Embryonic facial prominence (tissue), 1 donor: Measurements from ENCODE around the gene TTC39A.
"Not testable (repeated sequence)": the region's sequence is repeated elsewhere in the genome, so short reads cannot be mapped to it uniquely, and the experiment has no call there.

ENCODE experiments used
- DNase-seq: peaks from one replicate; pipeline ENCODE4 v3.0.0-alpha.2; 2016; ENCODE audit errors: extremely low spot score

TTC39A gene

DNA sequence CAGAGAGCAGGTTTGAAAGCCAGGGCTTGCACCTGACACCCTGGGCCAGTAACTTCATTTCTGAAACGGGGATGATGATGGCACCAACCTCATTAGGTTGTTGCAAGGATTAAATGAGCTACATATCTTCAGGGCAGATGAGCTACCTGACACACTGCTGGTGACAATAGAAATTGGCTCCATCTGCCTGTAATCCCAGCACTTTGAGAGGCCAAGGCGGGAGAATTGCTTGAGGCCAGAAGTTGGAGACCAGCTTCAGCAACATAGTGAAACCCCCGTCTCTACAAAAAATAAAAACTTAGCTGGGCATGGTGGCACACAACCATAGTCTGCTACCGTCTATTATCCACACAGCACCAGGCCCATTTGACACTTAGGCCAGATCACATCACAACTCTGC lies 6.3 kb upstream of the TTC39A start:
- no peak for DNase-seq

DNA sequence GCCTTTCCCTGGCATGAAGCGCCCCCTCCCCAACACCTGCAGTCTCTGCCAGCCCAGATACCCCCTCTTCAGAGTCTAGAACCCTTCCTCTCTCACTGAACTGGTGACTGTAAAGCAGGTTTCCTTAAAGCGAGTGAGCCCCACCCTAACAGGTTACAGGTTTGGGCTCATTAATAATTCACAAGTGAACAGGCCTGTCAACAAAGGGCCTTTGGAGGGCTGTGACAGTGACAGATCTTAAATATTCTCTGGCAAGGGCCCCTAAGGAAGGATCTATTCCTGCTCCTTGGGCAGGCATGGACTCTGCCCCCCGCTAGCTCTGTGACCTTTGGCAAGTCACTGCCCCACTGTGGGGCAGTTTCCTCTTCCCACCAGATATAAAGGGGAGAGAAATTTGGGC lies 5.6 kb upstream of the TTC39A start:
- no peak for DNase-seq

DNA sequence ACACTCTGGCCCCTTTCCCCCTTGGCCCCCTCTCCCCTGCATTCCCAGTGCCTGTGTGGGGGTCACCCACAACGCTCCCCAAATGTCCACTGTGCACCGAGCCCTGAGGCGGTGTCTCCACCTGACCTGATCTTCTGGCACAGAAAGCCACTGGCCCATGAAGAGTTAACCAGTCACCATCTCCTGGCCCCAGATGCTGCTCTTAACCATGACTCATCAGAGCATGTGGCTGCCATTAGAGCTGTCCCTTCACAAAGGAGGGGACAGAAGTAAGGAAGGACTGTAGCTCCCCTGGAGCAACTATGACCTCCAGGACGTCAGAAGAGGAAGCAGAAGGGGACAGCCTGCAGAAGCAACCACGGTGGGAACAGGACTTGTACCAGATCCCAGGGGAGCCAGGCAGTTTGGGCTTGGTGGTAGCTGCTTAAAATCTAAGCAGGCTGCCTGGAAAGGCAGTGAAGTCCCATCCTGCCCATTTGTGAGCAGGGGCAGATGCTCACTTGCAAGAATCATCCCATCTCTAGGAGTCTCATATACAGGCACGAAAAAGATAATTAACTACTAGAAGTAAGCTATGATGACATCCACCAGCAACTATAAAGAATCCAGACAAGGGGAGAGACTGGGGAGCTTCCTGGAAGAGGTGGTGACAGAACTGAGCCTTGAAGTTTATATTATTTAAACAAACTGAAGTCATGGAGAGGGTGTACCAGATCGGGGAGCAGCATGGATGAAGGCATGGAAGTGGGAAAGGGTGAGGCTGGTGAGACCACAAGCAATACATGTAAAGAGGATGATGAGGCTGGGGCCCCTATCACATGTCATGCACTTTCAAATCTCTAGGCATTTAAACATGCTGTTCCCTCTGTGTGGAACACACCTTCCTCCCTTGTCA lies 1.1 kb upstream of the TTC39A start:
- DNase-seq, result no peak

DNA sequence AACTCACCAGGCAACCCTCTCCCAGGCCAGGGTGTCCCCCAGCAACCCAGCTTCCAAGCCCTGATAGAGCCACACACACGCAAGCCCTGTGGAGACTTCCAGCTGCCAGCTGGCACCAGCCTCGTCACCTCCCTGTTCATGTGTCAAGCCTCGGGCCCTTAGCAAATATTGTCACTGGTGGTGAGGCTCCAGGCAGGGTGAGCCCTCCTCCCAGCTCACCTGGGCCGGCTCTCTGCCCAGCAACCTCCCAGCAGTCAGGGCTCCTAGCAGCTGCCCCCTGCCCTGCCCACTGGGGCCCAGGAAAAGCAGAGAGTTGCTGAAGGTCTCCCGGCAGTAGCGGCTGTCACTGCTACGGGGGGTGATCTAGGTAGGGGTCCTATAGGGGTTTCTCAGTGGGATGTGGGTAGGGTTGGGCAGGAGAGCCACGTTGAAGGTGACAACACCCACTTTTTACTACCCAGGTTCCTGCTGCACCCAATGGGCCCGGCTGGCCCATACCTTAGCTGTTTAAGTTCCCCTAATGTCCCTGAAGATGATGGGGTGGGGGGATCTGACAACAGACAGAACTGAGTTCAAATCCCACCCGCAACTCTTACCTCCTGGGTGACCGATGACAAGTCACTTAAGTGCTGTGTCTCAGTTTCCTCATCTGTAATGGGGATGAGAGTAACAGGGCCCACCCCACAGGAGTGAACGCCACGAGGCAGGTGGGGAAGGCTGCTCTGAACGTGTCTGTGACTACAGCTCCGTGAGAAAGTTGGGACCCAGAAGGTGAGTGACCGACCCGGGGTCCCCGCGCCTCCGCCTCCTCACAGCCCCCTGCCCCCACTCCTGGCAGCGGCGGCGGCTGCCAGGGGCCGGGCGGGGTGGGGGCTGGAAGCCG lies 678 bp downstream of the TTC39A start:
- no peak for DNase-seq

DNA sequence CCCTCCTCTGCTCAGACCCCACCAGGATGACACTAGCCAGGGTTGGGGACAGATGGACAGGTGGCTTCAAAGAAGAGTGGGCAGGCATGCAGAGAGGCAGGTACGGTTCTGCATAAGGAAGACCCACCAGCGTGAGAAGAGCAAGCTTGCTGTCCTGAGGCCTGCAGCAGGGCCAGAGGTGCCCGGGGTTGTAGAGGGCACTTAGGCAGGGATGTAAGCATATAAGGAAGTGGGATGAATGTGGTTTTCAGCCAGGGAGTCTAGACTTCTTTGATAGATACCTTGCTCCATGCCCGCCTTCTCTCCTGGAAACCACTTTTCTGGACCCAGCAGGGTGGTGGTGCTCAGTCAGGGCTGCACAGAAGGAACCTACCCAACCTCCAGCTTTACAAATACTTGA lies 1.4 kb downstream of the TTC39A start:
- DNase-seq, result no peak

DNA sequence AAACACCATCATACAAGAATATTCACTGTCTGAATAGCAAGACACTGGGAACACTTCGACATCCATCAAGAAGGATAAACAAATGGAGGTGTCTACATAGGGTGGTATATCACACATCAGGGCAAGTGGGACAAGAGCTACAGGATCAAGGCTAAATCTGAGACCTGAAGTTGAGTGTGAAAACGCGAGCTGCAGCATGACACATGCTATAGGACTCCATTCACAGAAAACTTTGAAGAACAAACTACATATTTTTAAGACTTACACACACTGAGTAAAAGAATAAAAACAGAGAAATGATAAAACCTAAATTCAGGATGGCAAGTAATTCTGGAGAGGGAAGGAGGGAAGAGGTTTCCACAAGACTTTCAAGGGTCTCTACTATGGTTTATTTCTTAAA lies 2.1 kb downstream of the TTC39A start:
- DNase-seq, result no peak

DNA sequence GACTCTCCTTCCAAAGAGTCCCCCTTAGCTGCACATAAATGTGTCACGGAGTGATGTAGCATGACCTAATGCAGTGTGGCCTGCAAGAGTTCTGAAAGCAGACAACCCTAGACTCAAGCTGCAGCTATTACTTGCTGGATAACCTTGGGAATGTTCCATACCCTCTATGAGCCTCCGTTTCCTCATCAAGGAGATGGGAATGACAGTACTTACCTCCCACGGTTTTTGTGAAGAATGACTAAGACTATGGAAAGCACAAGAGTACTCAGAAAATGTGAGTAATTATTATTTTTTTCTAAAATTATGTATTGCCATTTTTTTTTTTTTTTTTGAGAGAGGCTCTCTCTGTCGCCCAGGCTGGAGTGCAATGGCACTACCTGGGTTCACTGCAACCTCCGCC lies 3.0 kb downstream of the TTC39A start:
- no peak for DNase-seq

DNA sequence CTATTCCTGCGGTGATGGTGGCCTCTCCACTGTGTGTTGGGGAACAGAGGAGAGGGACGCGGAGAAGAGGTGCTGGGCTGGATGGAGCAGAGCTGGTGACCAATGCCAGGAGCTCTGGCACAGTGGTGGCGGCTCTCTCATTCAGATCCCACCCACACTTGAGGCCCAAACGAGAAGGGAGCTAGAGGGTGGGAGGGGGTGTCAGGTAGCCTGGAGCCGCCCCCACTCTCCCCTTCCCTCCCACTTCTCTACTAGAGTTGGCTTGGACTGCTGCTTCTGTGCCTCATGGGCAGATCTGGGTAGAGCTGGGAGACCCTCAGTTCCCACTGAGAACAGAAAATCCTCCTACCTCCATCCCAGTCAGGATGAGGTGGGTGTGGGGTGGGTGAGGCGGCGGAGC lies 3.5 kb downstream of the TTC39A start:
- DNase-seq, result no peak

DNA sequence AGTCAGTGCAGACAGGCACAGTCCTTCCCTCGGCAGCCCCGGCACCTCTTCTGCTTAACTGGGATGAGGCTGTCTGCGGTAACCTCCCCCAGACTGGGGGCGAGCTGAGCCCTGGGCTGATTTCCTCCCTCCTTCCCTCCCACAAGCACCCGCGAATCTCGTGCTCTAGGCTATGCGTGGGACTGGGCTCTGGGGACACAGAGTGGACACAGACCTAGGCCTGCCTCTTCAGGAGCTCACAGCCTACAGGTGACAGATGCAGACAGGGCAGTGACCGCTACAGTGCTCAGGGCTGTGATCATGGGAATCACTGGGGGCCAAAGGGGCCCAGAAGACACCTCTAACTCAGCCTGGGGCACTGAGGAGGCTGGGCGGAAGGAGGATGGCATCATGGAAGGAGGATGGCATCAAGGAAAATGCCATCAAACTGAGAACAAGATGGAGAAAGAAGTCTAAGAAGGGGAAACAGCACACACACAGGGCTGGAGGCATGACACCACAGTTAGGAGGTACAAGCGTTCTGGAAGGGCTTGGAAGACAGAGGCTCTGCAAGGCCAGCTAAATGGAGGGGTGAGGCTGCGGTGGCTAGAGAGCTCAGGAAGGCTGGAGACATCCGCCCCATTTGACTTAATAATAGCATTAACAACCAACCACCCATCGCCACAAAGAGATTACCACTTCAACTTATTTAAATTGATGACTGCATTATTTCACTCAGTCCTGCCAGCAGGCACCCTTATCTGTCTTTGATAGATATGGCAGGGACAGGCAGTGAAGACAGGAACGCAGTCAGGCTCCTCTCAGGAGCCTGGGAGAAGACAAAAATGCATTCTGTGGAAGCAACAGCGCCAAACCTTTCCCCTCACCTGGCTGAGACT lies 4.2 kb downstream of the TTC39A start:
- no peak for DNase-seq

DNA sequence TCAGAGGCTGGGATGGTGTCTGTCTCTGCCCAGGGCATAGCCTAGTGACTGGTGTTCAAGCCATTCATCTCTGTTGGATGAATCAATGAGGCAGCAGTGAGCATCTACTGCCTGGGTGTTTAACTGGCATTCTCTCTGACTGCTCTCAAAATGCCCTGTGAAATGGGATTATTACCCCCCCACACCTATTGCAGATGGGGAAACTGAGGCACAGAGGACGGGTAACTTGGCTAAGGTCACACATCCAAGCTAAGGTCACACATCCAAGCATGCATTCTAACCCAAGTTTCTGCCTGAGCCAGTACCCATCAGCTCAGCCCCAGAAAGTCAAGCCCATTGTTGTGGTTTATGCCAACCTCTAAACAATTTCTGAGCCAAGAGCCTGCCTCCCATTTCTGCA lies 5.0 kb downstream of the TTC39A start:
- no peak for DNase-seq

DNA sequence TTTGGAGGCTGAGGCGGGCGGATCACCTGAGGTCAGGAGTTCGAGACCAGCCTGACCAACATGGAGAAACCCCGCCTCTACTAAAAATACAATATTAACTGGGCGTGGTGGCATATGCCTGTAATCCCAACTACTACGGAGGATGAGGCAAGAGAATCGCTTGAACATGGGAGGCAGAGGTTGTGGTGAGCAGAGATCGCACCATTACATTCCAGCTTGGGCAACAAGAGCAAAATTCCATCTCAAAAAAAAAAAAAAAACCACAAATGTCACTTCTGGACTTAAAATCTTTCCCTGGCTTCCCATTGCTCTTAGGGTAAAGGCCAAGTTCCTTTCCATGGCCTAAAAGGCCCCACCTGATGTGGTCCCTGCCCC lies 5.4 kb downstream of the TTC39A start:
- DNase-seq, result not testable (repeated sequence)

DNA sequence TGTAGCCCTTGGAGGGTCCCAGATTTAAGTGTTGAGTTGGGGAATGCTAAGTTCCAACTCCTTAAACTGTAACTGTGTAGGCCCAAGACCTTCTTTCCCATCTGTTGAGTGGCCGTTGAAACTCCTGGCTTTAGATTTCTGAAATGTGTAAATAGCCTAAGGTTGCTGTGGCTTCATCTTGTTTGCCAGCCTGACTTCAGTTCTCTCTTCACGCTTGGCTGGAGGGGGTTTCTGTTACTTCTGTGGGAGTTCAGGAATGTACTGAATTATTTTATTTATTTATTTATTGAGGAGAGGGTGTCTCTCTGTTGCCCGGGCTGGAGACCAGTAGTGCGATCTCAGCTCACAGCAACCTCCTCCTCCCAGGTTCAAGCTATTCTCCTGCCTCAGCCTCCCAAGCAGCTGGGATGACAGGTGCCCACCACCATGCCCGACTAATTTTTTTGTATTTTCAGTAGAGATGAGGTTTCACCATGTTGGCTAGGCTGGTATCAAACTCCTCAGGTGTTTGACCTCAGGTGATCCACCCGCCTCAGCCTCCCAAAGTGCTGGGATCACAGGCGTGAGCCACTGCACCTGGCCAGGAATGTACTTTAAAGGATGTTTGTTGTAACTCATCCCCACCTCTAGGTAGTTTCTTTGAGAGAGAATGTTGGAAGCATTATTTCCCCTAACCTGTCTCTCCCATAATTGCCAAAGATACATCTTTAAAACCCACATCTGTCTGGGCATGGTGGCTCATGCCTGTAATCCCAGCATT lies 5.9 kb downstream of the TTC39A start:
- no peak for DNase-seq

DNA sequence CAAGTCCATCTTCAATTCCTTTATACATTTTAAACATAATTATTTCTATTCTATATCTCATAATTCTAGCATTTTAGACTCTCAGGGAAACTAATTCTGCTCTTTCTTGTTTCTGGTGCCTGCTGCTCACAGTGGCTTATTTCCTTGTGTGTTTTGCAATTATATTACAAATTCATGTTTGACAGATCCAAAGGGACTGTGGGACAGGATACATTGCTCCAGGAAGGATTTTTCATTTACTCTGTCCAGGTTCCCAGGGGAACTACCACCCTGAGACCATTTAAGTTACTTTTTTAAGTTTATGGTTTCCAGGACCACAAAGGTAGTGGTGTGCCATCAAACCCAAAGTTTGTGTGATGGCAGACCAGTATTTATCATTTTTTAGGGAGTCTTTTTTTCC lies 6.6 kb downstream of the TTC39A start:
- DNase-seq, result no peak

DNA sequence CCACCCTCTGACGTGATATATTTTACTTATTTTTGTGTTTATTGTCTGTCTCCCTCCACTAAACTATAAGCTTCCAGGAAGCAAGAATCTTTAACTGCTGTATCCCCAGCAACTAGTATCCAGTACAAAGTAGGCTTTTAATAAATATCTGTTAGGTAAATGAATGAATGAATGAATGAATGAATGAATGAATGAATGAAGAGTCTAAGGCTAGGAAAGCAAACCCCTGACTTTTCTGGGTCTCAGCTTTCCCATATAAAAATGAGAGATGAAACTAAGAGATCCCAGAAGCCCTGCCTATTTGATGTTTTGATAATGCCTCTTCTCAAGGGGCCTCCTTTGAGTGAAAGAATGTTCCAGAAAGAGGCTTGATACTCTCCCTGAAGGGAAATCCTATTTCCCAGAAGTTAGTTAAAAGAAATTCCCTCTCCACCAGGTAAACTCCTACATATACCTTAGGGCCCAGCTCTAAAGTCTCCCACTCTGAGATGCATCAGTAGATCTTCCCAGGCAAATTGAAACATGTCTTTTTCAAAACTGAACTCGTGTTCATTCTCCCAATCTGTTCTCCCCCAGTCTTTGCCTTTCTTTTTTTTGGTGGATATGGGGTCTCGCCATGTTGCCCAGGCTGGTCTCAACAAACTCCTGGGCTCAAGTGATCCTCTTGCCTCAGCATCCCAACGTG lies 7.8 kb downstream of the TTC39A start:
- no peak for DNase-seq

DNA sequence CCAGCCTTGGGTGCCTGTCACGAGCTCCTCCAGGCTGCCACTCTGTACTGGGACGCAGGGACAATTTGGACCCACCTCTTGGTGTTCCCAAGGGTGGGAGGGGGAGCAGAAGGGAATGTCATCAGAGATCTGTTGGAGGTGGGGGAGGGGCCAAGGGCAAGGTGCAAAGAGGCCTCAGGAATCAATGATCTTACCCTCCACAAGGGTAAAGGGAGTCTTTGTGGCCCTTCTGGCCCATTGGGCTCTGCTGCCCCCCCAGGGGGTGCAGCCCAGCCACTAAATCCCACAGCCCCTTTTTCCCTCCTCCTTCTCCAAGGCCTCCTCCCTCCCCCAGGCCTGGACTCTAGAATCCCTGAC lies 8.5 kb downstream of the TTC39A start:
- DNase-seq, result no peak

DNA sequence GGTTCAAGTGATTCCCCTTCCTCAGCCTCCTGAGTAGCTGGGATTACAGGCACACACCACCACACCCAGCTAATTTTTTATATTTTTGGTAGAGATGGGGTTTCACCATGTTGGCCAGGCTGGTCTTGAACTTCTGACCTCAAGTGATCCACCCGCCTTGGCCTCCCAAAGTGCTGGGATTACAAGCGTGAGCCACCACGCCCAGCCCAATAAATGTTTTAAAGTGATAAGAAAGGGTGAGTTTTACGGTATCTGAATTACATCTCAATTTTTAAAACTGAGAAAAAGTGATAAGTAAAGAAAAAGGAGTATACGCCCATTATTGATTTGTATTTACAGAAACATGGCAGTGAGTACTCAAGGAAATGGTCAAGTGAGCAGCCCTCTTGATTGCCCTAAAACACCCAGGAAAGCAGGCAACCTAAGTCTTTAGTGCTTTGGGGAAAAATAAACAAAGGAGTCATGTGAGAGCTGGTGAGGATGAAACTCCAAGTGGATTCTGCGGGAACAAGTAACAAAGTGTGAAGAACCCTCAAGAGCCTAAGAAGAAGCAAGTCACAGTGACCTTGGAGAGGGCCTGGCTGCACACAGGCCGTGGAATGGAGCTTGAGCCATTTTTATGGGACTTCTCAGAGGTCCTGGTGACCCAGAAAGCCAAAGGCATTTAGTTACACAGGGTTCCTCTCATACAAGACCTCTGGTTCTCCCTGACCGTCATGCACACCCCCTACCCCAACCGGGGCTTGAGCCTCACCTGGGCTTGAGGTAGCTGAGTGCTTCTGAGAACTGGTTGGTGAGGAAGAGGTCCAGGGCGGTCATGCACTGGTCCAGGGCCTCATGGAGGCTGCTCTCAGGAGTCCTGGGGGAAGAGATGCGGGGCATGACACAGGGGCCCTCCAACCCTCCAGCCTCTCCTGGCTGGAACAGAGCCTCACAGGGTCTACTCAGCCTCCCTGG lies 9.1 kb downstream of the TTC39A start:
- DNase-seq, result no peak

DNA sequence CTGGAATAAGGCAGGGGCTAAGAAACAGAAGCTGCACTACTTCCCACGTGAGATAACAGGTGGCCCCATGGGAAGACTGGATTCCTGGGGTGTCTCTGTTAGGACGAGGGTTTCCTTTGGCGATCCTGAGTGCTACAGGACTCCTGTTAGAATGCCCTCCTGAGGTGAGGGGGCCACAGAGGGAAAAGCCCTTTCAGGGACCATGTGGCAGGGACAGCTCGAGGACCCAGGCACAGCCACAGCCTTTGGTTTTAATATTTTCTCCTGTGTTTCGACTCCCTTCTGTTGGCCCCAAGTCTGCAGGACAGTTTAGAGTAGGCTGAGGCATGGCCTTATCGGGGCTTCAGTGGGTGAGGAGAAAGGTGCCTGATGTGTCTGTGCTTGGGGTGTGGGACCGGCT lies 12.6 kb downstream of the TTC39A start:
- no peak for DNase-seq

DNA sequence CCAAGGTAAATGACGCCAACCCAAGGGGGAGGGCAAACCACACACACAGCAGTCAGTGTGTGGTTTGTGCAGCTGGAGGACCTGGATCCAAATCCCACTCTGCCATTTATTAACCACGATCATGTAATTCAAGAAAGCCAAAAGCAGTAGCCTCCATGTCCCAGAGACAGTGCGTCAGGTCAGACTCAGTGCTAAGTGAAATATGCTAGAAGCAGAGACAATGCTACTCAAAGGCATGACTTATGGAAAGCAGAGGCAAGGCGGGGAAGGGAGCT lies 13.6 kb downstream of the TTC39A start:
- DNase-seq, result no peak

DNA sequence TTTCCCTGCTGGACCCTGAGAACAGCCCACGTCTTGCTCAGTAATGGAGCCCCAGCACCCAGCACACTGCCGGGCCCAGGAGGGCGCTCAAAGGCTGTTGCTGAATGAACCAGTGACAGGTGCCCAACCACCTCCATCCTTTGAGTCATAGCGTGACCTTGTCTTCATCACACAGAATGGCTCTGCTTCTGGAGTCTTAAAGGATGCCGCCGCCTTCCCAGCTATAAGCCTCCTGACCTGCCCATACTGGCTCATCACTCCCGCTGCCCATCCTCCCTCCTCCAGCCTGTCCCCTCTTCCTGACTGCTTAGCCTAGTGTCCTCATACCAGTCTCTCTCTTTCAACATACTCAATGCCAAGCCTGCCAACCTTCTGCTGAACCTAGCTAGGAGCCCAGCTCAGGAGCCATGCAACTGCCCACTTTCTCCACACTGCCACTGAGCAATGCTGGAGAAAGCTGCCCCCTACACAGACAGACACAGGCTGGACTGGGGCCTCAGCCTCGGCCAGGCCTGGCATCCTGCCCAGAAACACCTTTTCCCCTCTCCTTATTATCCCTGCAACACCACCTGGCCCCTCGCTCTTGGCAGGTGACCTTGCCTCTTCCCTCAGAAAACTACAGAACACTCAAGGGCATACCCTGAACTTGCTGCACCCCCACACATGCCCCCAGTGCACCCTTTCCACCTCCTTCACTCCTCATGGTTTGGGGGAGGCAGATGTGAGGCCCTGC lies 14.1 kb downstream of the TTC39A start:
- no peak for DNase-seq
